Measurements from ENCODE around the gene DOCK1. TPM values are rescaled to one million over a fixed set of nuclear protein-coding genes. Genes with fewer than 3 reads are reported as not detected.

The DOCK1 gene
- total RNA-seq, 1 donor from 2014 or later = 56.1 TPM

GRCh38 chr10:127349737-127350136 lies 444.5 kb downstream of the DOCK1 start:
- DNase-seq (ENCODE audit: low spot score) = no peak

GRCh38 chr10:127351542-127351941 lies 446.3 kb downstream of the DOCK1 start:
- DNase-seq (ENCODE audit: low spot score) = no peak

- DNase-seq (ENCODE audit: low spot score) = no peak
Observed at GRCh38 chr10:127353544-127353943, 448.3 kb downstream of the DOCK1 start.

GRCh38 chr10:127354255-127354654 lies 449.0 kb downstream of the DOCK1 start:
- DNase-seq (ENCODE audit: low spot score) = no peak

GRCh38 chr10:127354992-127355391 lies 449.8 kb downstream of the DOCK1 start:
- no peak for DNase-seq (ENCODE audit: low spot score)

- no peak for DNase-seq (ENCODE audit: low spot score)
Observed at GRCh38 chr10:127356360-127356759, 451.1 kb downstream of the DOCK1 start.

- DNase-seq (ENCODE audit: low spot score) = no peak
Observed at GRCh38 chr10:127357265-127357664, 452.0 kb downstream of the DOCK1 start.

- DNase-seq (ENCODE audit: low spot score) = no peak
Observed at GRCh38 chr10:127358337-127358736, 453.1 kb downstream of the DOCK1 start.

- DNase-seq (ENCODE audit: low spot score) = no peak
Observed at GRCh38 chr10:127364034-127364433, 458.8 kb downstream of the DOCK1 start.

GRCh38 chr10:127368101-127368500 lies 462.9 kb downstream of the DOCK1 start:
- no peak for DNase-seq (ENCODE audit: low spot score)

GRCh38 chr10:127368929-127369328 lies 463.7 kb downstream of the DOCK1 start:
- DNase-seq (ENCODE audit: low spot score) = no peak

- DNase-seq (ENCODE audit: low spot score) = no peak
Observed at GRCh38 chr10:127370601-127371000, 465.4 kb downstream of the DOCK1 start.

GRCh38 chr10:127372361-127372760 lies 467.1 kb downstream of the DOCK1 start:
- peak; percentile 91 for DNase-seq (ENCODE audit: low spot score)

GRCh38 chr10:127374074-127374680 lies 468.9 kb downstream of the DOCK1 start:
- DNase-seq (ENCODE audit: low spot score) = no peak

- DNase-seq (ENCODE audit: low spot score) = no peak
Observed at GRCh38 chr10:127374901-127375300, 469.7 kb downstream of the DOCK1 start.

- DNase-seq (ENCODE audit: low spot score) = no peak
Observed at GRCh38 chr10:127375461-127375860, 470.2 kb downstream of the DOCK1 start.

GRCh38 chr10:127376071-127376470 lies 470.8 kb downstream of the DOCK1 start:
- DNase-seq (ENCODE audit: low spot score) = no peak

- DNase-seq (ENCODE audit: low spot score) = no peak
Observed at GRCh38 chr10:127378628-127379027, 473.4 kb downstream of the DOCK1 start.

GRCh38 chr10:127384532-127384931 lies 479.3 kb downstream of the DOCK1 start:
- no peak for DNase-seq (ENCODE audit: low spot score)

GRCh38 chr10:127385066-127385465 lies 479.8 kb downstream of the DOCK1 start:
- no peak for DNase-seq (ENCODE audit: low spot score)

- no peak for DNase-seq (ENCODE audit: low spot score)
Observed at GRCh38 chr10:127386606-127387327, 481.5 kb downstream of the DOCK1 start.

- DNase-seq (ENCODE audit: low spot score) = no peak
Observed at GRCh38 chr10:127391875-127392274, 486.6 kb downstream of the DOCK1 start.

All from umbilical cord (tissue), 2 donors.